ENCODE results near the gene SHISA7. TPM values are rescaled to one million over a fixed set of nuclear protein-coding genes. Genes with fewer than 3 reads are reported as not detected.
A peak's percentile ranks its signal among the peaks of the same experiment; 100 is the strongest.

SHISA7 gene
- not detected in 2 replicates for total RNA-seq (ENCODE audit: low replicate concordance)

DNA sequence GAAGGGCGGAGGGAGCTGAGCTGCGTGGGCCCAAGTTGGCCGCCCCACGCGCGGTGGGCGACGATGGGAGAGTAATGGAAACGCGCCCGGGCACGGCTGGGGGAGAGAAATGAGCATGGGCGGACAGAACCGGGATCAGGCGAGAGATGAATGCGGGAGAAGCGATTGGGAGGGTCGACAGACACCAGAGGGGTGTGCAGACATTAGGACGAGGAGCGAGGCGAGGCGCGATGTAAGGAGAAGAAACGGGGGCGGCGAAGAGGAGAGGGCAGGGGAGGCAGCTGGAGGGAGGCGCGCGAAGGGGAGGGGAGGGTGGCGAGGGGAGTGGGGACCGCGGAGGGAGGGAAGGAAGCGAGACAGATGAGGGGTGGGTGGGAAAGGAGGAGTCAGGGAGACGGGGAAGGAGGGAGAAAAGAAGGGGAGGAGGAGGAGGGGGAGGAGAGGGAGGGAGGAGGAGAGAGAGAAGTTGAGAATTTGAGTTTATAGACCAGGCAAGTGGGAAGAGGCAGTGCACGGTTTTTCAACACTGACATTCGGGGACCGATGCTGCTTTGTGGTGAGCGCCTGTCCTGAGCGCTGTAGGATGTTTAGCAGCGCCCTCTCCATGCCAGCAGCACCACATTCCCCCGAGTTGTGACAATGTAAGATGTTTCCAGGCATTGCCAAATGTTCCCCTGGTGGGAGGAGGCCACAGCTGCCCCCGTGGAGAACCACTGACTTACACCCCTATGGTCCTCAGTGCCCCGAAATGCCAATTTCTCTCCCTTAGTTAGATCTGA, at the start of gene SHISA7:
TSS of gene SHISA7 (minus strand) at position 256 of the 779 bp plus-strand sequence. CDS start 437 bp downstream, outside the sequence.
- TF ChIP-seq, protein P1, sequence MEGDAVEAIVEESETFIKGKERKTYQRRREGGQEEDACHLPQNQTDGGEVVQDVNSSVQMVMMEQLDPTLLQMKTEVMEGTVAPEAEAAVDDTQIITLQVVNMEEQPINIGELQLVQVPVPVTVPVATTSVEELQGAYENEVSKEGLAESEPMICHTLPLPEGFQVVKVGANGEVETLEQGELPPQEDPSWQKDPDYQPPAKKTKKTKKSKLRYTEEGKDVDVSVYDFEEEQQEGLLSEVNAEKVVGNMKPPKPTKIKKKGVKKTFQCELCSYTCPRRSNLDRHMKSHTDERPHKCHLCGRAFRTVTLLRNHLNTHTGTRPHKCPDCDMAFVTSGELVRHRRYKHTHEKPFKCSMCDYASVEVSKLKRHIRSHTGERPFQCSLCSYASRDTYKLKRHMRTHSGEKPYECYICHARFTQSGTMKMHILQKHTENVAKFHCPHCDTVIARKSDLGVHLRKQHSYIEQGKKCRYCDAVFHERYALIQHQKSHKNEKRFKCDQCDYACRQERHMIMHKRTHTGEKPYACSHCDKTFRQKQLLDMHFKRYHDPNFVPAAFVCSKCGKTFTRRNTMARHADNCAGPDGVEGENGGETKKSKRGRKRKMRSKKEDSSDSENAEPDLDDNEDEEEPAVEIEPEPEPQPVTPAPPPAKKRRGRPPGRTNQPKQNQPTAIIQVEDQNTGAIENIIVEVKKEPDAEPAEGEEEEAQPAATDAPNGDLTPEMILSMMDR (IDR thresholded peaks at IDR 0.05; ENCODE audit: insufficient read depth, low read length) = no peak
- DNase-seq (ENCODE audit: low read depth) = no peak
- no peak within 1 kb of the TSS for H3K4me3 ChIP-seq (ENCODE audit: low read depth, low read length)

DNA sequence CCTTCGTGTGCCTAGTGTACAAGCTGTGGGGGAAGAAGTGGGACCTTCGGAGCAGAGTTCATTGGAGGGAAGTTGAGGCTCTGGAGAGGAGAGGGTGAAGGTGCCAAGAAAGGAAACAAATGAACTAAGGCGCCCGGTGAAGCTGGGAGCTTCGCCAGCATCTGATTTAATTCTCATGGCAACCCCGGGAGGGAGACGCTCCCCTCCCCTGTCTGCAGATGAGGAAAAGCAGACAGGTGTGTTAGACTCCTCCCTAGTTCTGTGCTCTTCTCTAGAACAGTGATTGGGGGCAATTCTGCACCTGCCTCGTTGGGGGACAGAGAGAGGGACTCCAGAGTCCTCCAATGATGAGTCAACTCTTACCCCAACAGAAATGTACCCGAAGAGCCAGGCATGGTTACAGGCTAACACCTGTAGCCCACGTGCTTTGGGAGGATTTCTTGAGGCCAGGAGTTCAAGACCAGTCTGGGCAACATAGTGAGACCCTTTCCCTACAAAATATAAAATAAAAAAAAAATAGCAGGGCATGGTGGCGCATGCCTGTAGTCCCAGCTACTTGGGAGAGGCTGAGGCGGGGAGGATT, 49.4 kb upstream of the SHISA7 start:
- TF ChIP-seq, protein P1 (IDR thresholded peaks at IDR 0.05; ENCODE audit: insufficient read depth, low read length) = no peak
- DNase-seq (ENCODE audit: low read depth) = no peak
- no peak overlapping the region for H3K4me3 ChIP-seq (ENCODE audit: low read depth, low read length)

DNA sequence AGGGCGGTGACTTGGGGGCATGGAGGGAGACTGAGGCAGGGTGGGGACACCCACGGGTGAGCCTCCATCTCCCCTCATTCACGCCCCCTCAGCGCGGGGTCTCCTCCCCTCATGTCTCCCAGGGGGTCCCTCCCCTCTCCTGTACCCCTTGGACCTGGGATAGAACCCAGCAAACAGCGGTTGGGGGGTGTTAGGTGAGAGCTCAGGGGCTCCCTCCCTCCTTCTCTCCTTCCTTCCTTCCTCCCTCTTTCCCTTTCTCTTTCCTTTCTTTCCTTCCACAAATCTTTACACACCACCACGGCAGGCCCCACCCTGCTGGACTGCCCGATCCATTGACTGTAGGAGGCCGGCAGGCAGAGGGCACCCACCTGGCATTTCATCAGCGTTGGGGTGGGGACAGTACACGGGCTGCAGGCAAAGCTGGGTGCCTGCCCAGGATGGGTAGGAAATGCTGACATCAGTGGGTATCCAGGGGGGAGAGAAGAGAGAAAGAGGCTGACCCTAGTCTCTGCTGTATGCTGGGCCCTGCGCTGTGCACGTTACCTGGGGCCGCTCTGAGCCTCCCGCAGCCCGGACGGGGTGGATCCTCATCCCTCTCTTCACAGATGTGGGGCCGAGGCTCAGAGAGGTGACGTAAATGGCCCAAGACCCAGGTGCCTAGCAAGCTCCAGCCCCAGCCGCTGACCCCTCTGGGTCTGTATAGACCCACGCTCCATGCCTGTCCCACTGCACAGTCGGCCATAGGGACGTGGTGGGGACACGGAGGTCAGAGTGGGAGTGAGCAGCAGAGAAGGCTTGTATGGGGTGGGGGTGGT, 48.7 kb upstream of the SHISA7 start:
- TF ChIP-seq, protein P1 (IDR thresholded peaks at IDR 0.05; ENCODE audit: insufficient read depth, low read length) = no peak
- H3K4me3 ChIP-seq (ENCODE audit: low read depth, low read length) = no peak overlapping the region
- no peak for DNase-seq (ENCODE audit: low read depth)

DNA sequence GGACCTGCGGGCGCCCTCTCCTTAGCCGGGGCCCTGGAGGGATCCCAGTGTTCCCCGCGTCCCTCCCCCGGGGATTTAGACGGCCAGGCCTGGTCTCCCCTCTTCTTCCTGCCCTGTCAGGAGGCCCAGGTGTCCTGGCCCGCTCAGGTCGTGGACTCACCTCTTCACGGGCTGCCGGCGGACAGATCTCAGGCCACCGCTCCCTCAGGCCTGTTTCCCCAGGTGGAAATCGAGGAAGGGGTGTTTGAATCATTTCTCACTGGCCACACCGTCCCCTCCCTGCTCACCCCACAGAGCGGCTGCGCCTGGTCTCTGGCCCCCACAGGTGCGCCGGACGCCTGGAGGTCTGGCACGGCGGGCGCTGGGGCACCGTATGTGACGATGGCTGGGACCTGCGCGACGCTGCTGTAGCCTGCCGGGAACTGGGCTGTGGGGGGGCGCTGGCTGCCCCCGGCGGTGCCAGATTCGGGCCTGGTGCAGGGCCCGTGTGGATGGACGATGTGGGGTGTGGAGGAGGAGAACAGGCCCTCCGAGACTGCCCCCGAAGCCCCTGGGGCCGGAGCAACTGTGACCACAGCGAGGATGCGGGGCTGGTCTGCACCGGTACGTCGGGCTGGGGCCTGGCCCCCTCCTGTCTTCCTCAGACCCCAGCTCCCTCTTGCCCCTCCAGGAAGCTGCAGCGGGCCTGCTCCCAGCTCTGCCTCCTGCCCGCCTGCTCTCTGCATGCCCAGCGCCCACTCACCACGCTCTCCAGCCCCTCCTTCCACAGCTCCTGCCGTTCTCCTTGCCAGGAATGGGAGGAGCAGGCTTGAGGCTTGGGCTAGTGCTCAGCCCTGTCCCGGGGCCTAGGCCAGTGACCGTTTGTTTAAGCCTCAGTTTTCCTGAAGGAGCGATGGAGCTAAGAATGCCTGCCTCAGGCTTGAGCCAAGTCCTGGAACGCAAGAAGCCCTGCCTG, 47.7 kb upstream of the SHISA7 start:
- H3K4me3 ChIP-seq (ENCODE audit: low read depth, low read length) = no peak overlapping the region
- TF ChIP-seq, protein P1 (IDR thresholded peaks at IDR 0.05; ENCODE audit: insufficient read depth, low read length) = no peak
- DNase-seq (ENCODE audit: low read depth) = peak; percentile 50

DNA sequence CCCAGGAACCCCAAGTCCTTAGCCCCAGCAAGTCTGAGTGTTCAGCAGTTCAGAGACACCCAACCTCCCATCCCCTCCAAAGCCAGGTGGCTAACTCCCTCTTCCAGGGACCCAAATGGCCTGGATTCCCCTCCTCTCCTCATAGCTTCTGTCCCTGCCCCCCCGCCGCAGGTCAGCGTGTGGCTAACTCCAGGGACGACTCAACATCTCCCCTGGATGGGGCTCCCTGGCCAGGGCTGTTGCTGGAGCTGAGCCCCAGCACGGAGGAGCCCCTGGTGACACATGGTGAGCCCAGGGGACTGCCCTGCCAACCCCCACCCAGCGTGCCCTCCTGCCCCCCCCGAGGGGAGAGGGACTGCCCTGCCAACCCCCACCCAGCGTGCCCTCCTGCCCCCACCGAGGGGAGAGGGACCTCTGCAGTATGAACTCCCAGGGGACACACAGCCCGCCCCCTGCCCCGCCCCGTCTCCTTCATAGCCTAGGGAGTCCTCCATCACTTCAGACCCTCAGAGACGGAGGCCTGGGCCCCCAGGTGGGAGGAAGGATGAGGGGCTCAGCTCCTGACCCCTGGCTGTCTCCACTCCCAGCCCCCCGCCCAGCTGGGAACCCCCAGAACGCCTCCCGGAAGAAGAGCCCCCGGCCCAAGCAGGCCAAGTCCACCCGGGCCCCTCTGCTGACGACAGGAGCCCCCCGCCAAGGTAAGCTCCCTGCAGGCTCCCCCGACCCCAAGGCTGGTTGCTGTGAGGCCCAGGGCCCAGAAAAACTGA, 46.8 kb upstream of the SHISA7 start:
- H3K4me3 ChIP-seq (ENCODE audit: low read depth, low read length) = no peak overlapping the region
- DNase-seq (ENCODE audit: low read depth) = peak; percentile 52
- TF ChIP-seq, protein P1 (IDR thresholded peaks at IDR 0.05; ENCODE audit: insufficient read depth, low read length) = no peak
